B cell (primary cell): ENCODE data around the gene SMCO2. TPM values are rescaled to one million over a fixed set of nuclear protein-coding genes. Genes with fewer than 3 reads are reported as not detected.

Experiments
- ATAC-seq: fragments of 200-7000 bp; cut with Tn5 transposase; one replicate; pipeline ENCODE4 v1.10.0; 2021; ENCODE audit warnings: low read depth, mild to moderate bottlenecking, moderate number of reproducible peaks, moderate library complexity
- CTCF ChIA-PET: fragments of 350-600 bp; sonication (Branson Sonifier 250); formaldehyde crosslinking; loops from one replicate; lab custom pipeline; 2021; ENCODE audit warnings: antibody characterized with exemption, inconsistent platforms; lab: Charles Lee
- POLR2A ChIA-PET: fragments of 350-600 bp; sonication (Branson Sonifier 250); formaldehyde crosslinking; loops from one replicate; lab custom pipeline; 2021; ENCODE audit warnings: antibody characterized with exemption; lab: Charles Lee
- DNase-seq: peaks from one replicate; pipeline ENCODE4 v3.0.0; 2013
- H2AFZ ChIP-seq: 2 replicates; pipeline ENCODE4 v1.6.1; 2012; ENCODE audit warnings: mild to moderate bottlenecking, low read depth, low read length; ENCODE audit not compliant: insufficient read depth, poor library complexity, severe bottlenecking
- H3K27ac ChIP-seq, 2 donors: 1 replicate in 1 of 2; 2 replicates in 1 of 2; pipeline ENCODE4 v1.5.1; 2012 to 2013; ENCODE audit warnings: low read length in 2 of 2, mild to moderate bottlenecking in 2 of 2, moderate library complexity in 1 of 2
- H3K27me3 ChIP-seq, 4 experiments: fragments of 200-600 bp in 1 of 4; sonication (generic) in 1 of 4; replicated peaks in 1 of 4; 1 replicate in 2 of 4; 2 replicates in 2 of 4; pipeline versions ENCODE4 v1.6.1 to v1.7.0; 2013 to 2016; ENCODE audit warnings: low read length in 3 of 4, mild to moderate bottlenecking in 2 of 4, mixed read lengths in 1 of 4, moderate library complexity in 1 of 4; ENCODE audit not compliant: insufficient read depth in 4 of 4, control insufficient read depth in 3 of 4; ENCODE audit errors: control extremely low read depth in 1 of 4
- H3K36me3 ChIP-seq, 2 experiments: replicated peaks in 1 of 2; 1 replicate in 1 of 2; 2 replicates in 1 of 2; pipeline versions ENCODE4 v1.6.1 to v1.7.1; 2013; ENCODE audit warnings: low read length in 1 of 2; ENCODE audit not compliant: insufficient read depth in 2 of 2, control insufficient read depth in 1 of 2; ENCODE audit errors: control extremely low read depth in 1 of 2, extremely low read depth in 1 of 2
- H3K4me1 ChIP-seq, 2 donors: fragments of 200-600 bp in 1 of 2; sonication (generic) in 1 of 2; 1 replicate in 1 of 2; 2 replicates in 1 of 2; pipeline versions ENCODE4 v1.5.1 to v1.6.1; 2013 to 2017; ENCODE audit warnings: low read length in 2 of 2; ENCODE audit not compliant: control insufficient read depth in 2 of 2, insufficient read depth in 2 of 2
- H3K4me2 ChIP-seq: replicated peaks from 2 replicates; pipeline ENCODE3; 2012; ENCODE audit warnings: mild to moderate bottlenecking, low read depth, low read length; ENCODE audit not compliant: poor library complexity, severe bottlenecking
- H3K4me3 ChIP-seq, 5 experiments: fragments of 200-600 bp in 1 of 5; sonication (generic) in 1 of 5; 1 replicate in 3 of 5; 2 replicates in 2 of 5; pipeline versions ENCODE4 v1.5.1 to v1.7.0; 2011 to 2016; ENCODE audit warnings: low read length in 4 of 5, mild to moderate bottlenecking in 4 of 5, low read depth in 2 of 5, control low read depth in 1 of 5, moderate library complexity in 1 of 5; ENCODE audit not compliant: insufficient read depth in 1 of 5; ENCODE audit errors: control extremely low read depth in 1 of 5, extremely low read depth in 1 of 5
- H3K79me2 ChIP-seq: fragments of 200-600 bp; sonication (generic); one replicate; pipeline ENCODE4 v1.6.0; 2016; ENCODE audit warnings: low read length; ENCODE audit not compliant: control insufficient read depth, insufficient read depth
- H3K9ac ChIP-seq: fragments of 200-600 bp; sonication (generic); 2 replicates; pipeline ENCODE4 v1.6.1; 2017; ENCODE audit warnings: mild to moderate bottlenecking, low read length, moderate library complexity
- H3K9me3 ChIP-seq, 3 donors: one replicate each; pipeline versions ENCODE4 v1.6.1 to v1.7.1; 2013; ENCODE audit warnings: low read length in 2 of 3; ENCODE audit not compliant: control insufficient read depth in 2 of 3, insufficient read depth in 1 of 3; ENCODE audit errors: control extremely low read depth in 1 of 3
- H4K20me1 ChIP-seq: 2 replicates; pipeline ENCODE4 v1.6.0; 2012; ENCODE audit warnings: mild to moderate bottlenecking, low read length; ENCODE audit not compliant: insufficient read depth, control insufficient read depth, poor library complexity, severe bottlenecking
- H3K27ac Mint-ChIP-seq: one replicate; pipeline ENCODE4 v1.8.0; 2021; ENCODE audit warnings: mixed read lengths
- H3K27me3 Mint-ChIP-seq: one replicate; pipeline ENCODE4 v1.8.0; 2021; ENCODE audit warnings: mixed read lengths
- H3K4me1 Mint-ChIP-seq: one replicate; pipeline ENCODE4 v1.8.0; 2021; ENCODE audit warnings: mixed read lengths
- H3K4me3 Mint-ChIP-seq: one replicate; pipeline ENCODE4 v1.8.0; 2021; ENCODE audit warnings: mixed read lengths
- H3K9me3 Mint-ChIP-seq: one replicate; pipeline ENCODE4 v1.8.0; 2022; ENCODE audit warnings: mixed read lengths; ENCODE audit not compliant: insufficient read depth
- EZH2 ChIP-seq: IDR thresholded peaks from 2 replicates; pipeline ENCODE4 v1.6.1; 2012; ENCODE audit warnings: borderline replicate concordance, low read depth, mild to moderate bottlenecking, moderate library complexity, low read length; ENCODE audit not compliant: insufficient read depth, poor library complexity, severe bottlenecking
- WGBS: methylation state at CpG from one replicate; pipeline ENCODE4 v1.1.5; 2013; ENCODE audit warnings: missing lambda C conversion rate; ENCODE audit not compliant: insufficient coverage; 5-methylcytosine and 5-hydroxymethylcytosine counted together
- intact Hi-C: fragments of 100-400 bp; cut with micrococcal nuclease; formaldehyde crosslinking; loops from one replicate; pipeline ENCODE4 v1.10.0; 2022
- polyA plus RNA-seq: library from polyadenylated mRNA; depleted of rRNA; stranded (reverse); fragments of >200 nt; gene quantifications from 2 replicates; pipeline ENCODE4 v1.2.3, GENCODE V29; 2012
- total RNA-seq, 2 donors: library from RNA; stranded (reverse); fragments of 120-200 nt in 1 of 2; gene quantifications; 1 replicate in 1 of 2; 2 replicates in 1 of 2; pipeline versions ENCODE4 v1.2.3 to v1.2.4, GENCODE V29; 2013 to 2022
- TF ChIP-seq, protein P1 (sequence below): fragments of 200-600 bp; IDR thresholded peaks from one replicate; pipeline ENCODE4 v1.8.0; 2022; ENCODE audit warnings: antibody characterized with exemption, mild to moderate bottlenecking

SMCO2 gene
- total and polyA plus RNA-seq, 2 donors (not counting 1 experiment from before 2014, with no cell fraction given): 0.15 TPM; not detected in 1

DNA sequence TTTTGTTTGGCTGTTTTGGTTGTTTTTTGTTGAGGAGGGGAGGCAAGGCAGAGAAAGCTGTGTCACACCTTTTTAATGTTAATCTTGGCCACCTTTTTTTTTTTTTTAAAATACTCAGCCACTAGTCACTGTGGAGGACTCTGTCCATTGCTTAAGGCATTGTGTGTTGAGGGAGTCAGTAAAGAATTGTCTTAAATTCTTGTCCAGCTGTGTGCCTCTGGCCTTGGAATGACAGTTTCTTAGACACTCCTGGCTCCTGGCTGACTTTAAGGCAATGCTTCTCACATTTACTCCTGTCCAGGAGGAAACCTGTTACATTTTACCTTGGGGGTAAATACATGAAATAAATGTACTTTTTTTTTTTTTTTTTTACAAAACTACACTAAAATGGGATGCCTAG is 18.1 kb upstream of the SMCO2 start:
- H3K79me2 ChIP-seq: no peaks in the 10 kb centered on the region
- DNase-seq: no peak
- no peaks in the 10 kb centered on the region for H3K4me1 ChIP-seq
- ChIA-PET CTCF (interaction anchor here (0.6 to 1.1 kb wide), 2 partner anchors 12 to 411 kb away, joined by 3 to 5 read pairs; no protein-coding TSS in a partner anchor), POLR2A (no interaction called here)
- no peak overlapping the region for H3K27ac ChIP-seq
- no peaks in the 10 kb centered on the region for H3K27me3 ChIP-seq
- Mint-ChIP-seq H3K4me1 (peaks cover 2% of the 10 kb centered on the region), H3K27me3 (no peaks in the 10 kb centered on the region), H3K27ac (no peak overlapping the region), H3K9me3 (no peaks in the 10 kb centered on the region), H3K4me3 (no peak overlapping the region)
- no peak overlapping the region for H3K4me2 ChIP-seq
- intact Hi-C loops: no loop called here
- H3K36me3 ChIP-seq: no peaks in the 10 kb centered on the region
- no peak overlapping the region for H3K9ac ChIP-seq
- ATAC-seq: no peak
- TF ChIP-seq EZH2: no peak
- TF ChIP-seq, protein P1, sequence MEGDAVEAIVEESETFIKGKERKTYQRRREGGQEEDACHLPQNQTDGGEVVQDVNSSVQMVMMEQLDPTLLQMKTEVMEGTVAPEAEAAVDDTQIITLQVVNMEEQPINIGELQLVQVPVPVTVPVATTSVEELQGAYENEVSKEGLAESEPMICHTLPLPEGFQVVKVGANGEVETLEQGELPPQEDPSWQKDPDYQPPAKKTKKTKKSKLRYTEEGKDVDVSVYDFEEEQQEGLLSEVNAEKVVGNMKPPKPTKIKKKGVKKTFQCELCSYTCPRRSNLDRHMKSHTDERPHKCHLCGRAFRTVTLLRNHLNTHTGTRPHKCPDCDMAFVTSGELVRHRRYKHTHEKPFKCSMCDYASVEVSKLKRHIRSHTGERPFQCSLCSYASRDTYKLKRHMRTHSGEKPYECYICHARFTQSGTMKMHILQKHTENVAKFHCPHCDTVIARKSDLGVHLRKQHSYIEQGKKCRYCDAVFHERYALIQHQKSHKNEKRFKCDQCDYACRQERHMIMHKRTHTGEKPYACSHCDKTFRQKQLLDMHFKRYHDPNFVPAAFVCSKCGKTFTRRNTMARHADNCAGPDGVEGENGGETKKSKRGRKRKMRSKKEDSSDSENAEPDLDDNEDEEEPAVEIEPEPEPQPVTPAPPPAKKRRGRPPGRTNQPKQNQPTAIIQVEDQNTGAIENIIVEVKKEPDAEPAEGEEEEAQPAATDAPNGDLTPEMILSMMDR: no peak
- H3K4me3 ChIP-seq: no peak overlapping the region
- H2AFZ ChIP-seq: no peak overlapping the region
- no peaks in the 10 kb centered on the region for H3K9me3 ChIP-seq
- no peaks in the 10 kb centered on the region for H4K20me1 ChIP-seq

DNA sequence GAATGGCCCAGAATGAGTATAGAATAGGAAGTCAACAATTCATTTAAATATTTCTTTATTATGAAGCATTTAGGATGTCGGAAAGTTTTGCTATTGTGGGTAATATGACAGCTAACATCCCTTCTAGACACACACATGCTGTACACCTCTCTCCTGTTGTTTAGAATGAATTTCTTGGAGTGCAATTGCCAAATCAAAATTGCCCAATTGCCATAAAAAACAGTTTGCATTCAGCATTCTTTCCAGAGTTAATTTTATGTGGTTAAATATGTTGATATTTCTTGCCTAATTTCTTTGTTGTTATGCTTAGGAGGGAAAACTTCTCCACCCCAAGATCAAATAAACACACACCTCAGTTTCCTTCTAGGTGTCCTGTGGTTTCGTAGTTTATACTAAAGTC is 16.9 kb upstream of the SMCO2 start:
- no CpG with 5 or more reads among the region's 2 CpGs for WGBS
- H3K4me3 Mint-ChIP-seq: no peak overlapping the region
- no peaks in the 10 kb centered on the region for H3K27me3 Mint-ChIP-seq
- Histone ChIP-seq H3K4me1 (no peaks in the 10 kb centered on the region), H3K36me3 (no peaks in the 10 kb centered on the region), H3K4me3 (no peak overlapping the region), H3K79me2 (no peaks in the 10 kb centered on the region), H3K9ac (no peak overlapping the region), H3K27me3 (no peaks in the 10 kb centered on the region), H3K9me3 (no peaks in the 10 kb centered on the region), H3K4me2 (no peak overlapping the region), H4K20me1 (no peaks in the 10 kb centered on the region), H2AFZ (no peak overlapping the region), H3K27ac (no peak overlapping the region)
- intact Hi-C loops: no loop called here
- TF ChIP-seq, protein P1: no peak
- TF ChIP-seq EZH2: no peak
- H3K9me3 Mint-ChIP-seq: no peaks in the 10 kb centered on the region
- ChIA-PET CTCF (interaction anchor here (0.6 to 0.9 kb wide), 3 partner anchors 25 to 223 kb away, joined by 3 to 5 read pairs (median 3); no protein-coding TSS in a partner anchor), POLR2A (no interaction called here)
- ATAC-seq: no peak
- H3K27ac Mint-ChIP-seq: no peak overlapping the region
- DNase-seq: no peak
- peaks cover 2% of the 10 kb centered on the region for H3K4me1 Mint-ChIP-seq
